WTC11 (cell line): ENCODE results near the gene ARHGAP15. TPM values are rescaled to one million over a fixed set of nuclear protein-coding genes. Genes with fewer than 3 reads are reported as not detected.

Experiments
- ATAC-seq: fragments of 200-7000 bp; cut with Tn5 transposase; 2 replicates; pipeline ENCODE4 v1.10.0; 2021; ENCODE audit warnings: mild to moderate bottlenecking, moderate library complexity
- CTCF ChIA-PET: fragments of 300-600 bp; sonication (Branson Sonifier 250); formaldehyde crosslinking; loops from one replicate; lab custom pipeline; 2021; ENCODE audit warnings: antibody characterized with exemption; lab: Charles Lee
- POLR2A ChIA-PET: fragments of 350-600 bp; sonication (Branson Sonifier 250); formaldehyde crosslinking; loops from one replicate; lab custom pipeline; 2021; ENCODE audit warnings: antibody characterized with exemption; lab: Charles Lee
- DNase-seq: peaks from one replicate; pipeline ENCODE4 v3.0.0; 2021; ENCODE audit warnings: low spot score
- H3K27ac Mint-ChIP-seq: 2 replicates; pipeline ENCODE4 v1.8.0; 2021; ENCODE audit warnings: mixed read lengths
- H3K27me3 Mint-ChIP-seq: 2 replicates; pipeline ENCODE4 v1.8.0; 2021; ENCODE audit warnings: low read depth, mild to moderate bottlenecking, moderate library complexity, mixed read lengths
- H3K36me3 Mint-ChIP-seq: 2 replicates; pipeline ENCODE4 v1.8.0; 2021; ENCODE audit warnings: mixed read lengths
- H3K4me1 Mint-ChIP-seq: 2 replicates; pipeline ENCODE4 v1.8.0; 2022; ENCODE audit warnings: mixed read lengths
- H3K4me3 Mint-ChIP-seq: 2 replicates; pipeline ENCODE4 v1.8.0; 2021; ENCODE audit warnings: mild to moderate bottlenecking, moderate library complexity, mixed read lengths
- H3K9me3 Mint-ChIP-seq: 2 replicates; pipeline ENCODE4 v1.8.0; 2021; ENCODE audit warnings: mixed read lengths
- ATF2 ChIP-seq: sonication (generic); formaldehyde crosslinking; IDR thresholded peaks from 2 replicates; pipeline ENCODE4 v1.8.1; 2022; ENCODE audit warnings: low read depth, missing genetic modification reagents, borderline replicate concordance
- CBFB ChIP-seq: sonication (generic); formaldehyde crosslinking; IDR thresholded peaks from 2 replicates; pipeline ENCODE4 v1.8.1; 2022; ENCODE audit warnings: mild to moderate bottlenecking, low read depth, missing genetic modification reagents
- CTCF ChIP-seq: fragments of 200-600 bp; IDR thresholded peaks from 2 replicates; pipeline ENCODE4 v1.8.0; 2022; ENCODE audit warnings: antibody characterized with exemption
- ELF4 ChIP-seq: sonication (generic); formaldehyde crosslinking; IDR thresholded peaks from 2 replicates; pipeline ENCODE4 v1.8.1; 2022; ENCODE audit warnings: low read depth, mild to moderate bottlenecking, moderate library complexity, missing genetic modification reagents
- ETV6 ChIP-seq: sonication (generic); formaldehyde crosslinking; IDR thresholded peaks from 2 replicates; pipeline ENCODE4 v1.8.1; 2022; ENCODE audit warnings: mild to moderate bottlenecking, missing genetic modification reagents
- IRF1 ChIP-seq: sonication (generic); formaldehyde crosslinking; IDR thresholded peaks from 2 replicates; pipeline ENCODE4 v1.8.0; 2023; ENCODE audit warnings: missing genetic modification reagents
- IRF2 ChIP-seq: sonication (generic); formaldehyde crosslinking; IDR thresholded peaks from 2 replicates; pipeline ENCODE4 v1.8.0; 2022; ENCODE audit warnings: low read depth, missing genetic modification reagents, borderline replicate concordance
- MAX ChIP-seq: sonication (generic); formaldehyde crosslinking; IDR thresholded peaks from 2 replicates; pipeline ENCODE4 v1.8.0; 2022; ENCODE audit warnings: mild to moderate bottlenecking, missing genetic modification reagents
- MYBL2 ChIP-seq: sonication (generic); formaldehyde crosslinking; IDR thresholded peaks from 2 replicates; pipeline ENCODE4 v1.8.1; 2023; ENCODE audit warnings: mild to moderate bottlenecking, moderate library complexity, missing genetic modification reagents
- NR3C1 ChIP-seq: sonication (generic); formaldehyde crosslinking; conservative IDR thresholded peaks from 2 replicates; pipeline ENCODE4 v1.8.1; 2023; ENCODE audit warnings: low read depth, mild to moderate bottlenecking, missing genetic modification reagents
- PRDM15 ChIP-seq: sonication (generic); formaldehyde crosslinking; IDR thresholded peaks from 2 replicates; pipeline ENCODE4 v1.8.0; 2022; ENCODE audit warnings: missing genetic modification reagents
- RELA ChIP-seq: sonication (generic); formaldehyde crosslinking; IDR thresholded peaks from 2 replicates; pipeline ENCODE4 v1.8.1; 2022; ENCODE audit warnings: missing genetic modification reagents, mild to moderate bottlenecking, borderline replicate concordance
- SP1 ChIP-seq: sonication (generic); formaldehyde crosslinking; conservative IDR thresholded peaks from 2 replicates; pipeline ENCODE4 v1.8.1; 2022; ENCODE audit warnings: missing genetic modification reagents
- TCF7 ChIP-seq: sonication (generic); formaldehyde crosslinking; IDR thresholded peaks from 2 replicates; pipeline ENCODE4 v1.8.0; 2022; ENCODE audit warnings: mild to moderate bottlenecking, low read depth, missing genetic modification reagents, moderate library complexity
- TEAD1 ChIP-seq: sonication (generic); formaldehyde crosslinking; IDR thresholded peaks from 2 replicates; pipeline ENCODE4 v1.8.0; 2022; ENCODE audit warnings: mild to moderate bottlenecking, missing genetic modification reagents
- TP53 ChIP-seq: sonication (generic); formaldehyde crosslinking; IDR thresholded peaks from 2 replicates; pipeline ENCODE4 v1.8.1; 2023; ENCODE audit warnings: mild to moderate bottlenecking, missing genetic modification reagents
- USF1 ChIP-seq: sonication (generic); formaldehyde crosslinking; IDR thresholded peaks from 2 replicates; pipeline ENCODE4 v1.8.0; 2022; ENCODE audit warnings: mild to moderate bottlenecking, missing genetic modification reagents
- USF2 ChIP-seq: sonication (generic); formaldehyde crosslinking; IDR thresholded peaks from 2 replicates; pipeline ENCODE4 v1.8.1; 2023; ENCODE audit warnings: mild to moderate bottlenecking, missing genetic modification reagents, moderate library complexity
- ZBTB21 ChIP-seq: sonication (generic); formaldehyde crosslinking; IDR thresholded peaks from 2 replicates; pipeline ENCODE4 v1.8.1; 2023; ENCODE audit warnings: mild to moderate bottlenecking, missing genetic modification reagents, borderline replicate concordance
- ZMAT4 ChIP-seq: fragments of 250-450 bp; sonication (Bioruptor Pico); IDR thresholded peaks from 2 replicates; pipeline ENCODE4 v1.9.0; 2021; ENCODE audit warnings: mild to moderate bottlenecking
- ZNF232 ChIP-seq: sonication (generic); formaldehyde crosslinking; IDR thresholded peaks from 2 replicates; pipeline ENCODE4 v1.8.0; 2022; ENCODE audit warnings: mild to moderate bottlenecking, missing genetic modification reagents
- ZNF317 ChIP-seq: sonication (generic); formaldehyde crosslinking; IDR thresholded peaks from 2 replicates; pipeline ENCODE4 v1.8.1; 2023; ENCODE audit warnings: low read depth, mild to moderate bottlenecking, moderate library complexity, missing genetic modification reagents, borderline replicate concordance
- ZSCAN18 ChIP-seq: fragments of 250-450 bp; sonication (Bioruptor Pico); IDR thresholded peaks from 2 replicates; pipeline ENCODE4 v2.1.2; 2022; ENCODE audit warnings: mild to moderate bottlenecking, moderate library complexity
- total RNA-seq: library from RNA; stranded (reverse); gene quantifications from 3 replicates; pipeline ENCODE4 v1.2.3, GENCODE V29; 2021

The ARHGAP15 gene
- total RNA-seq, 1 experiment from 2014 or later: 0.28 TPM

GRCh38 chr2:143476336-143477087 is 347.3 kb downstream of the ARHGAP15 start:
- Mint-ChIP-seq H3K36me3 (no peaks in the 10 kb centered on the region), H3K9me3 (no peaks in the 10 kb centered on the region), H3K27ac (no peak overlapping the region), H3K4me3 (no peak overlapping the region), H3K4me1 (peaks cover 16% of the 10 kb centered on the region), H3K27me3 (peaks cover 39% of the 10 kb centered on the region)
- ATAC-seq: no peak
- CTCF ChIA-PET: no interaction called here
- DNase-seq: no peak
- POLR2A ChIA-PET: interaction anchor here (0.7 kb wide), 1 partner anchor 10 kb away, joined by 5 read pairs; no protein-coding TSS in a partner anchor
- TF ChIP-seq ZBTB21 (CRISPR knock-in tag): no peak
- TF ChIP-seq CBFB (CRISPR knock-in tag): no peak
- no peak for TF ChIP-seq MAX (CRISPR knock-in tag)
- no peak for TF ChIP-seq SP1 (CRISPR knock-in tag)
- no peak for TF ChIP-seq IRF2 (CRISPR knock-in tag)
- no peak for TF ChIP-seq MYBL2
- no peak for TF ChIP-seq TP53 (CRISPR knock-in tag)
- no peak for TF ChIP-seq ZMAT4
- TF ChIP-seq ETV6: no peak
- TF ChIP-seq ELF4 (CRISPR knock-in tag): no peak
- TF ChIP-seq USF2: no peak
- TF ChIP-seq IRF1 (CRISPR knock-in tag): no peak
- TF ChIP-seq CTCF: no peak
- no peak for TF ChIP-seq RELA (CRISPR knock-in tag)
- no peak for TF ChIP-seq ZNF317 (CRISPR knock-in tag)
- TF ChIP-seq USF1 (CRISPR knock-in tag): no peak
- no peak for TF ChIP-seq TCF7 (CRISPR knock-in tag)

- Mint-ChIP-seq H3K36me3 (no peaks in the 10 kb centered on the region), H3K27me3 (peaks cover 52% of the 10 kb centered on the region), H3K27ac (no peak overlapping the region), H3K9me3 (no peaks in the 10 kb centered on the region), H3K4me3 (no peak overlapping the region), H3K4me1 (peaks cover 27% of the 10 kb centered on the region)
- ATAC-seq (no peak), DNase-seq (no peak)
- CTCF ChIA-PET: no interaction called here
- POLR2A ChIA-PET: no interaction called here
- TF ChIP-seq NR3C1 (no peak), ATF2 (CRISPR knock-in tag) (no peak), ELF4 (CRISPR knock-in tag) (no peak), PRDM15 (no peak), ZNF232 (no peak), ZSCAN18 (CRISPR knock-in tag) (no peak), TEAD1 (CRISPR knock-in tag) (no peak)
Observed at GRCh38 chr2:143477714-143478443, 348.7 kb downstream of the ARHGAP15 start.
